Kidney (tissue), 14 donors: ENCODE measurements around the gene RECK. TPM values are rescaled to one million over a fixed set of nuclear protein-coding genes. Genes with fewer than 3 reads are reported as not detected.

ENCODE experiments used
- DNase-seq, 5 donors: peaks; one replicate each; pipeline ENCODE4 v3.0.0-alpha.2; 2013 to 2020
- FAIRE-seq: peaks from 2 replicates; lab custom pipeline; 2012; peaks lifted over from hg19 to GRCh38; lab: Jason Lieb, UNC
- H3K27ac ChIP-seq, 2 donors: one replicate each; pipeline ENCODE4 v1.7.0; 2013; ENCODE audit warnings: low read depth in 2 of 2, low read length in 2 of 2, inconsistent platforms in 1 of 2
- H3K27me3 ChIP-seq: one replicate; pipeline ENCODE4 v1.7.1; 2013; ENCODE audit warnings: low read length, inconsistent platforms; ENCODE audit not compliant: control insufficient read depth, insufficient read depth
- H3K36me3 ChIP-seq, 3 donors: one replicate each; pipeline versions ENCODE4 v1.7.0 to v1.7.1; 2013; ENCODE audit warnings: low read length in 3 of 3, control low read depth in 1 of 3, inconsistent platforms in 1 of 3; ENCODE audit not compliant: insufficient read depth in 3 of 3, control insufficient read depth in 2 of 3
- H3K4me1 ChIP-seq, 3 donors: one replicate each; pipeline versions ENCODE4 v1.7.0 to v1.7.1; 2013; ENCODE audit warnings: low read length in 3 of 3, inconsistent platforms in 1 of 3, low read depth in 1 of 3; ENCODE audit not compliant: control insufficient read depth in 2 of 3, insufficient read depth in 2 of 3
- H3K4me3 ChIP-seq, 3 donors: one replicate each; pipeline versions ENCODE4 v1.7.0 to v1.8.1; 2013; ENCODE audit warnings: low read length in 3 of 3, control low read depth in 1 of 3, inconsistent platforms in 1 of 3
- H3K9ac ChIP-seq, 3 donors: one replicate each; pipeline versions ENCODE4 v1.7.0 to v1.7.1; 2013; ENCODE audit warnings: low read length in 3 of 3, control low read depth in 1 of 3, inconsistent platforms in 1 of 3
- H3K9me3 ChIP-seq, 3 donors: one replicate each; pipeline versions ENCODE4 v1.7.0 to v1.7.1; 2013; ENCODE audit warnings: low read length in 3 of 3, control low read depth in 1 of 3, inconsistent platforms in 1 of 3; ENCODE audit not compliant: control insufficient read depth in 2 of 3, insufficient read depth in 1 of 3
- intact Hi-C: fragments of 100-400 bp; cut with DNase I; formaldehyde crosslinking; loops from one replicate; pipeline ENCODE4 v1.11.1; 2022
- polyA plus RNA-seq: library from polyadenylated mRNA; stranded (reverse); fragments of 350-450 nt; fragmentation: Illumina TruSeq; extraction: RNeasy Lipid Tissue Mini Kit (QIAGEN cat#74804); gene quantifications from one replicate; pipeline ENCODE4 v1.2.3, GENCODE V29; 2014; ENCODE audit warnings: low read depth, low replicate concordance; ENCODE audit not compliant: insufficient read depth
- total RNA-seq: library from RNA; stranded (reverse); fragmentation: NEBNext Ultra II Directional; extraction: Animal tissue kit (Norgen Biotek cat#: 25700); gene quantifications from one replicate; pipeline ENCODE4 v1.2.1, GENCODE V29; 2021
- TF ChIP-seq, protein P1 (sequence below): IDR thresholded peaks from 3 replicates; pipeline ENCODE4 v1.5.1; 2012; ENCODE audit warnings: mild to moderate bottlenecking, moderate library complexity, borderline replicate concordance; ENCODE audit not compliant: insufficient read depth; ENCODE audit errors: extremely low read depth
- donor health status: control.
- donor health status: control.
- donor health status: control.
- donor health status: control.
- donor health status: control.
- donor health status: DM: yes; HTN: yes; CAD: no.
- donor health status: Normal renal cell carcinoma (clear cell type).

The RECK gene
- total and polyA plus RNA-seq, 2 donors from 2014 or later: 4.5 to 10.4 TPM

DNA sequence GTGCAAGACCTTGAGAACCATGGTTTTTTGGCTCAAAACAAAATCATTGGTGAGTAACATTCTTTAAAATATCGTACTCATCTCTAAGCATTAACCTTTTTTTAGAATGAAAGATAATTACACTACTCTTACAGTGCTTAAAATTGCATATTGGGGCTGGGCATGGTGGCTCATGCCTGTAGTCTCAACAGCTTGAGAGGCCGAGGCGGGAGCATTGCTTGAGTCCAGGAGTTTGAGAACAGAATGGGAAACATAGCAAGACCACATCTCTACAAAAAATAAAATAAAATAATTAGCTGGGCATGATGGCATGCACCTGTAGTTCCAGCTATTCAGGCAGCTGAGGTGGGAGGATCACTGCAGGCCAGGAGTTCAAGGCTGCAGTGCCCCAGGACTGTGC, 2.9 kb upstream of the RECK start:
- peaks cover 0 to 3% (median 0%) of the 10 kb centered on the region in 3 donors for H3K4me1 ChIP-seq
- H3K9ac ChIP-seq: no peak overlapping the region
- H3K27me3 ChIP-seq: no peaks in the 10 kb centered on the region
- TF ChIP-seq, protein P1, sequence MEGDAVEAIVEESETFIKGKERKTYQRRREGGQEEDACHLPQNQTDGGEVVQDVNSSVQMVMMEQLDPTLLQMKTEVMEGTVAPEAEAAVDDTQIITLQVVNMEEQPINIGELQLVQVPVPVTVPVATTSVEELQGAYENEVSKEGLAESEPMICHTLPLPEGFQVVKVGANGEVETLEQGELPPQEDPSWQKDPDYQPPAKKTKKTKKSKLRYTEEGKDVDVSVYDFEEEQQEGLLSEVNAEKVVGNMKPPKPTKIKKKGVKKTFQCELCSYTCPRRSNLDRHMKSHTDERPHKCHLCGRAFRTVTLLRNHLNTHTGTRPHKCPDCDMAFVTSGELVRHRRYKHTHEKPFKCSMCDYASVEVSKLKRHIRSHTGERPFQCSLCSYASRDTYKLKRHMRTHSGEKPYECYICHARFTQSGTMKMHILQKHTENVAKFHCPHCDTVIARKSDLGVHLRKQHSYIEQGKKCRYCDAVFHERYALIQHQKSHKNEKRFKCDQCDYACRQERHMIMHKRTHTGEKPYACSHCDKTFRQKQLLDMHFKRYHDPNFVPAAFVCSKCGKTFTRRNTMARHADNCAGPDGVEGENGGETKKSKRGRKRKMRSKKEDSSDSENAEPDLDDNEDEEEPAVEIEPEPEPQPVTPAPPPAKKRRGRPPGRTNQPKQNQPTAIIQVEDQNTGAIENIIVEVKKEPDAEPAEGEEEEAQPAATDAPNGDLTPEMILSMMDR: no peak
- no peak overlapping the region for H3K27ac ChIP-seq
- no peak for DNase-seq
- H3K4me3 ChIP-seq: no peak overlapping the region
- FAIRE-seq: no peak
- intact Hi-C loops: no loop called here
- no peaks in the 10 kb centered on the region for H3K36me3 ChIP-seq
- no peaks in the 10 kb centered on the region for H3K9me3 ChIP-seq

DNA sequence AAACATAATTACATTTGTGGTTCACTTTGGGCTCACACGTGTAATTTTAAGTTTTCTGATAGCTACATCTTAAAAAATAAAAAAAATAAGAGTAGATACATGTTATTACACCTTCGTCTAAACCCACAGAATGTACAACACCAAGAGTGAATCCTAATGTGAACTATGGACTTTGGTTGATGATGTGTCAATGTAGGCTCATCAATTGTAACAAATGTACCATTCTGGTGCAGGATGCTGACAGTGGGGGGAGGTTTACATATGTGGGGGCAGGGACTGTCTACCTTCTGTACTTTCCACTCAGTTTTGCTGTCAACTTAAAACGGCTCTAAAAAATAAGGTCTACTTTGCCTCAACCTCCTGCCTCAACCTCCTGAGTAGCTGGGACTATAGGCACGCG, 2.5 kb upstream of the RECK start:
- Histone ChIP-seq H3K4me1 (peaks cover 0 to 3% (median 0%) of the 10 kb centered on the region in 3 donors), H3K9ac (no peak overlapping the region), H3K27me3 (no peaks in the 10 kb centered on the region), H3K4me3 (no peak overlapping the region), H3K9me3 (no peaks in the 10 kb centered on the region), H3K27ac (no peak overlapping the region), H3K36me3 (no peaks in the 10 kb centered on the region)
- intact Hi-C loops: no loop called here
- no peak for DNase-seq
- TF ChIP-seq, protein P1: no peak
- no peak for FAIRE-seq

DNA sequence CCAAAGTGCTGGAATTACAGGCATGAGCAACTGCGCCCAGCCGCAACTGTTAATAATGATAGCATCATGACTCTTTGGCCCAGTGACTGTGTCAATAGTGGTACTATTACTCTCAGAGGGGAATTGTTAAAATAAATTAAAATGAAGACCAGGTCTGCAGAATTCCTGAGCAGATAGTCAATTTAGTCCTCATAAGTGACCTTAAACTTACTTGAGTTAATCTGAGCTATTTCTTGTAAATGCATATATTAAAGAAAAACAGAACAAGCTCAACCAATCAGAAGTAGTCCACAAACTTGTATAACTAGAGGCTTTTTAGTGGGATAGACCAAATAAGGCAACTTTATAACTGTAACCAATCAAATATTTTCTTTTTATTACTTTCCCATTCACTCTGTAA, 1.7 kb upstream of the RECK start:
- intact Hi-C loops: no loop called here
- H3K9ac ChIP-seq: no peak overlapping the region
- H3K4me1 ChIP-seq: peaks cover 0 to 3% (median 0%) of the 10 kb centered on the region in 3 donors
- FAIRE-seq (no peak), DNase-seq (no peak)
- no peaks in the 10 kb centered on the region for H3K9me3 ChIP-seq
- TF ChIP-seq, protein P1: no peak
- no peak overlapping the region for H3K27ac ChIP-seq
- H3K27me3 ChIP-seq: no peaks in the 10 kb centered on the region
- H3K4me3 ChIP-seq: no peak overlapping the region
- no peaks in the 10 kb centered on the region for H3K36me3 ChIP-seq

- Histone ChIP-seq H3K27me3 (no peaks in the 10 kb centered on the region), H3K4me3 (peak overlapping the region; percentile 68 to 78 (median 70)), H3K9me3 (no peaks in the 10 kb centered on the region), H3K4me1 (peaks cover 0 to 3% (median 0%) of the 10 kb centered on the region in 3 donors), H3K9ac (peak overlapping the region in 2 of 3 donors; percentile 49 to 67), H3K27ac (no peak overlapping the region), H3K36me3 (no peaks in the 10 kb centered on the region)
- DNase-seq (no peak), FAIRE-seq (no peak)
- TF ChIP-seq, protein P1: no peak
- intact Hi-C loops: no loop called here
Observed at GRCh38 chr9:36036253-36036779, 397 bp upstream of the RECK start.
